K562 (cell line): ENCODE data around the gene TESK2. TPM values are rescaled to one million over a fixed set of nuclear protein-coding genes. Genes with fewer than 3 reads are reported as not detected.

Experiments
- ATAC-seq: fragments of 200-7000 bp; cut with Tn5 transposase; 3 replicates; pipeline ENCODE4 v1.9.1; 2020; ENCODE audit warnings: moderate library complexity
- BruUV-seq: library from RNA; stranded (reverse); fragments of 400-500 nt; replicated peaks from 2 replicates; lab custom pipeline; 2021; lab: Mats Ljungman, UMichigan
- CTCF ChIA-PET: fragments of 300-600 bp; formaldehyde crosslinking; extraction: SDS; loops from one replicate; lab custom pipeline; 2021; ENCODE audit warnings: low intra/inter-chr PET ratio; lab: Yijun Ruan, JAX
- POLR2A ChIA-PET: fragments of 300-600, 350-650 bp; sonication (Branson Sonifier 250); formaldehyde crosslinking; extraction: SDS; loops from one replicate; lab custom pipeline; 2021; ENCODE audit warnings: antibody characterized with exemption, inconsistent platforms; lab: Yijun Ruan, JAX
- DNase-seq, 4 experiments: peaks; one replicate each; pipeline versions ENCODE4 v3.0.0 to v3.0.0-alpha.2; 2011 to 2018; ENCODE audit warnings: low spot score in 3 of 4, mixed read lengths in 3 of 4; ENCODE audit errors: extremely low read depth in 1 of 4
- FAIRE-seq: peaks from 2 replicates; lab custom pipeline; 2011; peaks lifted over from hg19 to GRCh38; lab: Jason Lieb, UNC
- H2AFZ ChIP-seq: 2 replicates; pipeline ENCODE4 v1.6.0; 2011; ENCODE audit warnings: low read depth, low read length, control low read depth, inconsistent platforms
- H3K27ac ChIP-seq: fragments of 200-600 bp; 3 replicates; pipeline ENCODE4 v1.8.0; 2011; ENCODE audit warnings: low read depth, mild to moderate bottlenecking, control low read depth, inconsistent platforms, low read length, moderate library complexity, mixed read lengths; ENCODE audit errors: extremely low read depth
- H3K27me3 ChIP-seq, 2 experiments: fragments of 300-600 bp in 1 of 2; 2 replicates in 1 of 2; 3 replicates in 1 of 2; pipeline versions ENCODE4 v1.6.0 to v1.8.0; 2011; ENCODE audit warnings: inconsistent platforms in 2 of 2, low read length in 2 of 2, mild to moderate bottlenecking in 1 of 2, mixed read lengths in 1 of 2, moderate library complexity in 1 of 2; ENCODE audit not compliant: control insufficient read depth in 2 of 2, insufficient read depth in 2 of 2
- H3K36me3 ChIP-seq: fragments of 300-600 bp; 3 replicates; pipeline ENCODE4 v1.8.0; 2011; ENCODE audit warnings: mild to moderate bottlenecking, low read length, inconsistent platforms; ENCODE audit not compliant: control insufficient read depth, insufficient read depth
- H3K4me1 ChIP-seq, 2 experiments: fragments of 200-600 bp in 1 of 2; replicated peaks in 1 of 2; 2 replicates in 1 of 2; 3 replicates in 1 of 2; pipeline versions ENCODE4 v1.5.1 to v1.8.0; 2011; ENCODE audit warnings: inconsistent platforms in 2 of 2, low read length in 2 of 2, mild to moderate bottlenecking in 1 of 2, mixed read lengths in 1 of 2, moderate library complexity in 1 of 2; ENCODE audit not compliant: control insufficient read depth in 2 of 2, insufficient read depth in 2 of 2
- H3K4me2 ChIP-seq: 2 replicates; pipeline ENCODE4 v1.6.1; 2011; ENCODE audit warnings: low read length, control low read depth, inconsistent platforms, mixed read lengths; ENCODE audit not compliant: insufficient read depth
- H3K4me3 ChIP-seq: fragments of 200-600 bp; sonication (generic), shearing (Covaris generic); 2 replicates; pipeline ENCODE4 v1.5.1; 2016; ENCODE audit warnings: control low read depth, inconsistent platforms
- H3K79me2 ChIP-seq: fragments of 200-600 bp; 3 replicates; pipeline ENCODE4 v1.8.0; 2011; ENCODE audit warnings: low read length, inconsistent platforms; ENCODE audit not compliant: control insufficient read depth, insufficient read depth
- H3K9ac ChIP-seq, 2 experiments: 2 replicates each; pipeline versions ENCODE4 v1.6.0 to v1.6.1; 2011; ENCODE audit warnings: low read depth in 2 of 2, low read length in 2 of 2, control low read depth in 1 of 2, inconsistent platforms in 1 of 2, mild to moderate bottlenecking in 1 of 2, mixed read lengths in 1 of 2; ENCODE audit not compliant: insufficient read depth in 1 of 2
- H3K9me1 ChIP-seq: one replicate; pipeline ENCODE4 v1.6.0; 2011; ENCODE audit warnings: inconsistent platforms, mild to moderate bottlenecking, low read length, moderate library complexity; ENCODE audit not compliant: control insufficient read depth, insufficient read depth
- H3K9me3 ChIP-seq: replicated peaks from 2 replicates; pipeline ENCODE4 v1.5.1; 2011; ENCODE audit warnings: low read depth, low read length, inconsistent platforms; ENCODE audit not compliant: control insufficient read depth, insufficient read depth
- H4K20me1 ChIP-seq: replicated peaks from 2 replicates; pipeline ENCODE4 v1.6.1; 2011; ENCODE audit warnings: low read length, inconsistent platforms, mixed read lengths; ENCODE audit not compliant: control insufficient read depth, insufficient read depth
- CEBPB ChIP-seq: fragments of 450-650 bp; IDR thresholded peaks from 2 replicates; pipeline ENCODE4 v1.6.1; 2016; ENCODE audit warnings: missing genetic modification characterization, missing compliant biosample characterization
- CEBPG ChIP-seq, 3 experiments: fragments of 200-800 bp in 1 of 3; sonication (Bioruptor generic) in 1 of 3; sonication (generic) in 1 of 3; formaldehyde crosslinking in 1 of 3; IDR thresholded peaks in 2 of 3; conservative IDR thresholded peaks in 1 of 3; 2 replicates each; pipeline versions ENCODE4 v1.6.1 to v1.8.0; 2016 to 2022; ENCODE audit warnings: missing compliant biosample characterization in 2 of 3, missing genetic modification characterization in 2 of 3, mild to moderate bottlenecking in 1 of 3, missing genetic modification reagents in 1 of 3
- GTF3C2 ChIP-seq: IDR thresholded peaks from 3 replicates; pipeline ENCODE4 v1.6.1; 2011; ENCODE audit warnings: borderline replicate concordance, mild to moderate bottlenecking, moderate library complexity; ENCODE audit not compliant: insufficient read length; ENCODE audit errors: extremely low read depth
- IRF2 ChIP-seq: sonication (generic); formaldehyde crosslinking; IDR thresholded peaks from 2 replicates; pipeline ENCODE4 v1.8.1; 2022; ENCODE audit warnings: mild to moderate bottlenecking, missing genetic modification reagents
- NFIC ChIP-seq: fragments of 450-650 bp; IDR thresholded peaks from 2 replicates; pipeline ENCODE4 v1.6.1; 2017; ENCODE audit warnings: mild to moderate bottlenecking, inconsistent platforms
- NFIX ChIP-seq: fragments of 250-450 bp; sonication (Bioruptor Pico); IDR thresholded peaks from 2 replicates; pipeline ENCODE4 v1.4.0; 2020; ENCODE audit warnings: low read depth, mild to moderate bottlenecking, moderate library complexity
- SMAD1 ChIP-seq: fragments of 150-350 bp; IDR thresholded peaks from 2 replicates; pipeline ENCODE4 v1.6.1; 2014; ENCODE audit warnings: low read length, low read depth; ENCODE audit not compliant: partially characterized antibody
- THRA ChIP-seq: fragments of 450-650 bp; IDR thresholded peaks from 2 replicates; pipeline ENCODE4 v1.6.1; 2017; ENCODE audit warnings: mild to moderate bottlenecking, moderate library complexity
- ZNF121 ChIP-seq: sonication (generic); formaldehyde crosslinking; conservative IDR thresholded peaks from 2 replicates; pipeline ENCODE4 v1.8.0; 2022; ENCODE audit warnings: missing genetic modification reagents
- ZSCAN32 ChIP-seq: fragments of 450-650 bp; formaldehyde crosslinking; IDR thresholded peaks from 2 replicates; pipeline ENCODE4 v1.4.0; 2020; ENCODE audit warnings: mild to moderate bottlenecking, moderate library complexity
- WGBS: fragments of 100-300 bp; shearing (Covaris generic); methylation state at CpG from one replicate; pipeline ENCODE4 v1.1.6; 2016; ENCODE audit warnings: low coverage, mixed read lengths; ENCODE audit not compliant: insufficient coverage; ENCODE audit errors: missing lambda C conversion rate; 5-methylcytosine and 5-hydroxymethylcytosine counted together
- in situ Hi-C: fragments of 300-500 bp; cut with MboI; formaldehyde crosslinking; loops from 4 replicates; pipeline ENCODE4 v1.15.0; 2018; ENCODE audit warnings: inconsistent platforms, mixed read lengths
- intact Hi-C: fragments of 100-400 bp; cut with micrococcal nuclease; formaldehyde crosslinking; loops from 2 replicates; pipeline ENCODE4 v1.14.2; 2022
- polyA plus RNA-seq, 8 experiments: library from polyadenylated mRNA; depleted of rRNA in 4 of 8; stranded (reverse) in 5 of 8; unstranded in 3 of 8; fragments of >200 nt; fragmentation: Nextera tagmentation in 2 of 8; fragmentation: Illumina TruSeq in 1 of 8; extraction: Ambion mirVana in 2 of 8; extraction: Trizol in 1 of 8; gene quantifications; 2 replicates each; pipeline versions ENCODE4 v1.2.1 to v1.2.3, GENCODE V29; 2011 to 2014; ENCODE audit warnings: inconsistent platforms in 1 of 8, missing spikeins in 1 of 8
- total RNA-seq, 7 experiments: library from RNA; depleted of rRNA in 6 of 7; stranded (reverse); fragments of >200 nt in 6 of 7; fragmentation: Illumina TruSeq in 2 of 7; extraction: Trizol in 2 of 7; gene quantifications; 2 replicates each; pipeline versions ENCODE4 v1.2.1 to v1.2.3, GENCODE V29; 2011 to 2021; ENCODE audit warnings: low replicate concordance in 1 of 7

TESK2 gene
- total and polyA plus RNA-seq, 9 of the 15 experiments (the other 6 are each of a cell fraction or from before 2014, with no cell fraction given) = 1.6 to 5.3 (median 3.7) TPM

GRCh38 chr1:45325851-45326506 is 165.0 kb downstream of the TESK2 start:
- H2AFZ ChIP-seq = no peak overlapping the region

More at GRCh38 chr1:45325851-45326506, 165.0 kb downstream of the TESK2 start:
- H4K20me1 ChIP-seq = no peaks in the 10 kb centered on the region
- peaks cover 6 to 31% of the 10 kb centered on the region in 2 experiments; a peak in 3 of 5 replicates for H3K4me1 ChIP-seq
- DNase-seq = peak in 2 of 4 experiments; percentile 23 to 32
- no peak overlapping the region for H3K27ac ChIP-seq
- CTCF ChIA-PET = no interaction called here
- TF ChIP-seq THRA = no peak
- 0 out of 2 replicates have a peak, but pooled peaks have one; percentile 37 for TF ChIP-seq ZNF121 (CRISPR knock-in tag)
- TF ChIP-seq CEBPG (CRISPR knock-in tag; IDR thresholded peaks at IDR 0.05) = no peak
- peak; percentile 28 to 44; a peak in 1 of 4 replicates for TF ChIP-seq CEBPG (tag; conservative IDR thresholded peaks at IDR 0.05 in 1 of 2, IDR thresholded peaks at IDR 0.05 in 1 of 2)
- TF ChIP-seq ZSCAN32 (CRISPR knock-in tag) = no peak
- TF ChIP-seq NFIX = peak; percentile 84
- TF ChIP-seq SMAD1 = peak; percentile 58
- TF ChIP-seq GTF3C2 = no peak
- peak; percentile 53 for TF ChIP-seq CEBPB (tag)
- TF ChIP-seq IRF2 = no peak
- TF ChIP-seq NFIC = peak; percentile 98
- TF ChIP-seq, all 486 proteins: peak for 6
- FAIRE-seq (no peak), ATAC-seq (no peak; the same call in 2 of the 3 replicates)
- in situ Hi-C loops (no loop called here), intact Hi-C loops (no loop called here)
- Histone ChIP-seq H3K27me3 (no peaks in the 10 kb centered on the region), H3K9me1 (peaks cover 3% of the 10 kb centered on the region), H3K79me2 (no peaks in the 10 kb centered on the region), H3K9me3 (no peaks in the 10 kb centered on the region), H3K4me2 (no peak overlapping the region), H3K36me3 (peaks cover 12% of the 10 kb centered on the region; the same call in 2 of the 3 replicates), H3K4me3 (no peak overlapping the region), H3K9ac (no peak overlapping the region)
- WGBS = 59% methylated on average over 6 of the region's 6 CpGs
- POLR2A ChIA-PET = interaction anchor here (0.6 to 3.3 kb wide), 6 partner anchors 11 to 605 kb away, joined by 3 to 22 read pairs (median 4); partner anchors contain the start of genes MUTYH and TOE1
- BruUV-seq = no TSS peak
